Brain microvascular endothelial cell (primary cell): ENCODE data around the gene TMBIM1.

Source experiments
- DNase-seq: peaks from one replicate; pipeline ENCODE4 v3.0.0-alpha.2; 2020
- H3K27ac ChIP-seq: fragments of 250-450 bp; sonication (Bioruptor Pico); 2 replicates; pipeline ENCODE4 v1.5.1; 2020; ENCODE audit warnings: mild to moderate bottlenecking, moderate library complexity
- H3K27me3 ChIP-seq: fragments of 250-450 bp; sonication (Bioruptor Pico); replicated peaks from 2 replicates; pipeline ENCODE4 v1.5.1; 2020; ENCODE audit warnings: mild to moderate bottlenecking
- H3K36me3 ChIP-seq: fragments of 250-450 bp; sonication (Bioruptor Pico); replicated peaks from 2 replicates; pipeline ENCODE4 v1.5.1; 2020; ENCODE audit warnings: mild to moderate bottlenecking
- H3K4me3 ChIP-seq: 2 replicates; pipeline ENCODE4 v1.5.1; 2011; ENCODE audit warnings: low read depth, mild to moderate bottlenecking, control low read depth, low read length, moderate library complexity
- in situ Hi-C: cut with HindIII; loops from 2 replicates; pipeline ENCODE4 v1.10.0; 2017; ENCODE audit warnings: low sequenced_read_pairs, low pct_ligation_motif_present
- TF ChIP-seq, protein P1 (sequence below): IDR thresholded peaks from 2 replicates; pipeline ENCODE4 v1.5.1; 2011; ENCODE audit warnings: low read depth, mild to moderate bottlenecking, moderate library complexity, low read length, control low read depth, inconsistent platforms; ENCODE audit errors: missing control alignments

Gene TMBIM1

DNA sequence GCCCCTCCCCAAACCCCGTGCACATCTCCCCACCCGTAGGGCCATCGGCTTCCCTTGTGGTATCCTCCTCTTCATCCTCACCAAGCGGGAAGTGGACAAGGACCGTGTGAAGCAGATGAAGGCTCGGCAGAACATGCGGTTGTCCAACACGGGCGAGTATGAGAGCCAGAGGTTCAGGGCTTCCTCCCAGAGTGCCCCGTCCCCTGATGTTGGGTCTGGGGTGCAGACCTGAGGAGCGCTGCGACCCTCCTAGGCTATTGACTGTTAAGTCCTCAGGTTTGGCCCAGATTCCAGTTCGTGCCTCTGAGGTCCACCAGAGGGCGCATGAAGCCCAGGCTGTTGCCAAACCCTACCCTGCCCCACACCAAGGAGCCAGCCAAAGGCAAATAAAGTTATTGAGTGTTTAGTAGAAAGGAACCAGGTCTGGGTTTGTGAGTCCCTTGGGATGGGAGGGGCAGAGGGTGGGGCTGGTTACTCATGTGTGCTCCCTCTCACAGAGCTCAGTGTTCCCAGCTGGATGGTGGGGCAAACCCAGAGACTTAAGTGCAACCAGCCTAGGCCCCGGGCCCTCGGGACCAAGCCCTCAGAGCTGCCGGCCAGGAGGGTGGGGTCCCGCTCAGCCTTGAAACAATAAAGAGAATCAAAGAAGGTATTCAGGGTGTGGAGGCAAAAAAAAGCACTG lies 19.6 kb downstream of the TMBIM1 start:
- no peaks in the 10 kb centered on the region for H3K27me3 ChIP-seq
- TF ChIP-seq, protein P1, sequence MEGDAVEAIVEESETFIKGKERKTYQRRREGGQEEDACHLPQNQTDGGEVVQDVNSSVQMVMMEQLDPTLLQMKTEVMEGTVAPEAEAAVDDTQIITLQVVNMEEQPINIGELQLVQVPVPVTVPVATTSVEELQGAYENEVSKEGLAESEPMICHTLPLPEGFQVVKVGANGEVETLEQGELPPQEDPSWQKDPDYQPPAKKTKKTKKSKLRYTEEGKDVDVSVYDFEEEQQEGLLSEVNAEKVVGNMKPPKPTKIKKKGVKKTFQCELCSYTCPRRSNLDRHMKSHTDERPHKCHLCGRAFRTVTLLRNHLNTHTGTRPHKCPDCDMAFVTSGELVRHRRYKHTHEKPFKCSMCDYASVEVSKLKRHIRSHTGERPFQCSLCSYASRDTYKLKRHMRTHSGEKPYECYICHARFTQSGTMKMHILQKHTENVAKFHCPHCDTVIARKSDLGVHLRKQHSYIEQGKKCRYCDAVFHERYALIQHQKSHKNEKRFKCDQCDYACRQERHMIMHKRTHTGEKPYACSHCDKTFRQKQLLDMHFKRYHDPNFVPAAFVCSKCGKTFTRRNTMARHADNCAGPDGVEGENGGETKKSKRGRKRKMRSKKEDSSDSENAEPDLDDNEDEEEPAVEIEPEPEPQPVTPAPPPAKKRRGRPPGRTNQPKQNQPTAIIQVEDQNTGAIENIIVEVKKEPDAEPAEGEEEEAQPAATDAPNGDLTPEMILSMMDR: peak; percentile 92
- peak; percentile 81 for DNase-seq
- H3K27ac ChIP-seq: no peak overlapping the region
- H3K36me3 ChIP-seq: peaks cover 39% of the 10 kb centered on the region
- in situ Hi-C loops: no loop called here
- H3K4me3 ChIP-seq: no peak overlapping the region

DNA sequence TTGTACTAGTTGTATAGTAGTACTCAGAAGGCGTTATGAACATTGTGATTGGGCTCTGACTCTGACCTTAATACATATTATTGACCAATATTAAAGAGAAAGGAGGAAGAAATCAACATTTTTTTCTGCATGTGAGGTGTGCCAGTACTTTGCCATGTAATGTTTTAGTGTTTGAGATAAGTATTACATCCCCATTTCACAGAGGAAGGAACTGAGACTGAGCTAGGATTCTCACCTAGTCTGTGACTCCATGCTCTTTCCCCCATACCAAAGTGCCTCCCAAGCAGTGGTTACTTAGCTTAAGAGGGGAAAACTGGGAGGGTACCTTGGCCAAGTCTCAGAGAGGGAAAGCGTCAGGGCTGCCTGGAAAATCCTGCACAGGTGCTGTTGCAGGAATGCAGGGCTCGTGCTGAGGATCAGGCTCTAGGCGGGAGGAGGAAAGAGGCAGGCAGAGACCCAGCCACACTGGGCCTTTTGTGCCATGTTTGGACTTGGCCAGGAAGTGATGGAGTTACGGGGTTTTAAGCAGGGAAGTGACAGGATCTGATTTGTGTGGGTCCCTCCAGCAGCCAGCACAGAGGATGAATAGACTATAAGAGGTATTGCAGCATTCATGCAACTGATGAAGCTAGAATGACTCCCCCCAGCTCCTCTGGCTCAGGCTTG lies 20.3 kb downstream of the TMBIM1 start:
- H3K4me3 ChIP-seq: no peak overlapping the region

DNA sequence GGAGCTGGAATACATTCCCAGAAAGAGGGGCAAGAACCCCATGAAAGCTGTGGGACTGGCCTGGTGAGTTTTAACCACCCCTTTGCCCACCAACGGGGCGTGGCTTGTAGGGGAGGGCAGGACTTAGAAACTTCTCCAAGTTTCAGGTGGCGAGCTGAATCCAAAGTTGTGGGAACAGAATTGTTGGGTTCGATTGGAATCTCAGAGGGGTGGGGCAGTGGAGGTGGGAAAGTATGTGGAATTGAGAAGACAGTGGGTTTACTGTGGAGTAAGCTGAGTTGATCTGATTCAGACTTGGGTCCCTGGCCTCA lies 20.9 kb downstream of the TMBIM1 start:
- no peak overlapping the region for H3K27ac ChIP-seq
- H3K36me3 ChIP-seq: peaks cover 37% of the 10 kb centered on the region
- H3K27me3 ChIP-seq: no peaks in the 10 kb centered on the region
- peak overlapping the region; percentile 92 for H3K4me3 ChIP-seq
- in situ Hi-C loops: no loop called here
- no peak for DNase-seq
- TF ChIP-seq, protein P1: no peak

More for the DNA sequence above, 20.3 kb downstream of the TMBIM1 start:
- peaks cover 39% of the 10 kb centered on the region for H3K36me3 ChIP-seq
- TF ChIP-seq, protein P1: no peak
- in situ Hi-C loops: no loop called here
- DNase-seq: no peak
- no peaks in the 10 kb centered on the region for H3K27me3 ChIP-seq
- H3K27ac ChIP-seq: no peak overlapping the region

DNA sequence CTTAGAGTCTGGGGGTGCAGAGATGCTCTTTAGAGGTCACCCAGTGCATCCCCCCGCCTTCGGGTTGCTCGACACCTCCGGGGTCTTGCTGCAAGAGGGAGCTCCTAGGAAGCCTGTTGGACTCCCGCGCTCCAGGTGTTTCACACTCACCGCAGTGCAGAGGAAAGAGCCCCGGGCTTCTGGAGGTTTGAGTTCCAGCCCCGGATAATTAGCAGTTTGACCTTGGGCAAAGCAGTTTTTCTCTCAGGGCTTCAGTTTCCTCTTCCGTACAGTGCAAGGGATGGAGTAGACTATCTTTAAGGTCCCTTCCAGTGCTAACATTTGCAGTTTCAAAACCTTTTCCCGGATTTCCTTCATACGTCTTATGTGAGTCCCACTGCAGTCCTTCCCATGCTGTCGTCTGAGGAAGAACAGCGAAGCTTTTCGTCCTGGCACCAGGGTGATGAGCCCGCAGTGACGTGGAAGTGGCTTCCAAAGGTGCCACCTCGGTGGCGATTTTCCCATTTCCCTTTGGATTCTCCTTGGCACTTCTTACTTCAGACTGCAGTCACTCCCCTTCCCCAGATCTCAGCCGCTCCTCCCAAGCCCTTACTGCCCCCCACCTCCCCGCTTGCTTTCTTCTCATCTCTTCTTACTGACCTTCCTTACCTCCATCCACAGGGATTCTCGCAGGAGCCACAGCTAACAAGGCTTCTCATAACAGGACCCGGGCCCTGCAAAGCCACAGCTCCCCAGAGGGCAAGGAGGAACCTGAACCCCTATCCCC lies 21.4 kb downstream of the TMBIM1 start:
- Histone ChIP-seq H3K36me3 (peaks cover 34% of the 10 kb centered on the region), H3K27me3 (no peaks in the 10 kb centered on the region), H3K4me3 (peak overlapping the region; percentile 92), H3K27ac (no peak overlapping the region)
- in situ Hi-C loops: no loop called here
- TF ChIP-seq, protein P1: no peak
- no peak for DNase-seq

DNA sequence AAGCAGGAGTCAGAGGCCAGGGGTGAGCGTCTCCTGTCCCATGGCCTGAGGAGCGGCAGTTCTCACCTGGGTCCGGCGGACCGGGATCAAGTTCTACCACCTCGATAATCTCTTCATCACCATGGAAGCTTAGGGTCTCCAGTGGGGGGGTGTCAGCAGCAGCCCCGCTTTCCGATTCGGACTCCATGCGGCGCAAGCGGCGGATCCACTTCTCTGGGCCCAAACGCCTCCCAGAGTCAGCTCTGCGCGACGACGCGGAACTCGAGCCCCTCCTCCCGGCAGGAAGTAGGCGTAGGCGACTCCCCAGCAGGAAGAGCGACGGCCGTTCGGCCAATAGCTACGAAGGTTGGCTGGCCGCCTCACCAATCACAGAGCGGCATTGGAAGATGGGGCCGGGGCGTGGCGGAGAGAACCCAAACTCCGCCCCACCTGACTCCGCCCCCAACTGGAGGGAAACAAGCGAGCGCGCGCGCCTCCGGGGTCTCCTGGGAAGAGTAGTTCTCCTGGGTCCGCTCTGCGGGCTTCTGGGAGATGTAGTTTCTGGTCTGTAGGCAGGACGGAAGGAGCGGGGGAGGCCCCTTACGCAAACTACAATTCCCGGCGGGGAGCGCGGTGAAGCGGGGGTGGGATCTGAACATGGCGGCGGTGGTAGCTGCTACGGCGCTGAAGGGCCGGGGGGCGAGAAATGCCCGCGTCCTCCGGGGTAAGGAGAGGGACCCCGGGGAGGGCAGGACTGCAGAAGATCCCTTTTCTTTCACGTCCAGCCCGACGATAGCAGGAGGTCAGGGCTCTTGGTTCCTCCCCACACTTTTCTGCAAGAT lies 22.2 kb downstream of the TMBIM1 start, which contains the start of the genes AAMP and PNKD:
Gene AAMP (minus strand): TSS at position 238 of the 821 bp plus-strand sequence. CDS start 51 bp downstream, at position 187.
Gene PNKD (plus strand): TSS at position 620 of the 821 bp plus-strand sequence. CDS start 17 bp downstream, at position 637.
- TF ChIP-seq, protein P1: no peak
- Histone ChIP-seq H3K27me3 (no peaks in the 10 kb centered on the region), H3K36me3 (peaks cover 34% of the 10 kb centered on the region), H3K27ac (peak within 1 kb of the TSS; percentile 48), H3K4me3 (peak within 1 kb of the TSS; percentile 92)
- peak; percentile 99 for DNase-seq
- in situ Hi-C loops: no loop called here
